EH (cell line): ENCODE measurements around the gene RAB1A.
"Not testable (repeated sequence)": the region's sequence is repeated elsewhere in the genome, so short reads cannot be mapped to it uniquely, and the experiment has no call there.

ENCODE experiments used
- DNase-seq: peaks from one replicate; pipeline ENCODE4 v3.0.0-alpha.2; 2015; ENCODE audit warnings: low read depth

The RAB1A gene

GRCh38 chr2:65136253-65136652 lies 6.3 kb upstream of the RAB1A start:
- DNase-seq, result no peak

DNA sequence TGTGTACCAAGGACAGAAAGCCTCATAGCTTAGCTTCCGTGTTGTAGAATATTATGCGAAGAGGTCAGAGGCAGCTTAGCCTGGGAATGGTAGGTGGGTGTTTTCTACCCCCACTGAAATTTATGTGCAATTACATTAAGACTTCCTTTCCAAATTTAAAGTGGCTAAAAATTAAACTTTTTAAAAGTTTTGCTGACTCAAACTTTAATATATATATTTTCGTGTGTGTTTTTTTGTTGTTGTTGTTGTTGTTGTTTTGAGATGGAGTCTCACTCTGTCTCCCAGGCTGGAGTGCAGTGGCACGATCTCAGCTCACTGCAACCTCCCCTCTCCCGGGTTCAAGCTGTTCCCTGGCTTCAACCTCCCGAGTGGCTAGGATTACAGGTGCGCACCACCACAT lies 4.3 kb upstream of the RAB1A start:
- no peak for DNase-seq

- DNase-seq, result no peak
Measured at GRCh38 chr2:65133626-65134025, 3.7 kb upstream of the RAB1A start.

DNA sequence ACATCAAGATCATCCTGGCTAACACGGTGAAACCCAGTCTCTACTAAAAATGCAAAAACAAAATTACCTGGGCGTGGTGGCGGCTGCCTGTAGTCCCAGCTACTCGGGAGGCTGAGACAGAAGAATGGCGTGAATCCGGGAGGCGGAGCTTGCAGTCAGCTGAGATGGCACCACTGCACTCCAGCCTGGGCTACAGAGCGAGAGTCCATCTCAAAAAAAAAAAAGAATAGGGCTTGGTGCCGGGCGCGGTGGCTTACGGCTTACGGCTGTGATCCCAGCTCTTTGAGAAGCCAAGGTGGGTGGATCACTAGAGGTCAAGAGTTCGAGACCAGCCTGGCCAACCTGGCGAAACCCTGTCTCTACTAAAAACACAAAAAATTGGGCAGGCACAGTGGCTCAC lies 3.0 kb upstream of the RAB1A start:
- DNase-seq, result not testable (repeated sequence)

- DNase-seq, result no peak
Measured at GRCh38 chr2:65130664-65131175, 814 bp upstream of the RAB1A start.

DNA sequence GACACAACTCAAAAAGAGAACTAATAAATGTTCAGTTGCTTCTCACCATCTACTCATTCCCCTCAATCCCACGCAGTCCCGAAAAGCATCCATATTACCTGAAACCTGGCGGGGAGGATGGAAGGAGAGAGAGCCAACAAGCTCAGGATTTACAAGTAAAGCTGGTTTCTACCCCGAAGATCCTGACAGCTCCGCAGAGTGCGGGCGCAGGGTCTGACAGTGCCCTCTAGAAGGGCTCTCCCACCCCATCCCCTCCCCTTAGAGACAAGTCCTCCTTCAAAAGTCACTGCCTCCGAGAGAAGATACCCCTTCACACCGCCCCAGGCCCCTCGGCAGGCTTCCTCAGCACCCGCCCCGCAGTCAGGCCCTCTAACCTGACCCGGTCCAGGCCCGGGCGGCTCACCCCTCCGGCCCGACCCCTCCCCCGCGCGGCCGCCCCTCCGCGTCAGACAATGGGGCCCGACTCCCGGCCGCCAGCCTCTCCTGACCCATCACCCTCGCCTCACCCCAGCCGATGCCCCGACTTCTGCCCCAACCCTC lies 550 bp downstream of the RAB1A start:
- peak; percentile 16 for DNase-seq

GRCh38 chr2:65128297-65129190 lies 1.4 kb downstream of the RAB1A start:
- peak; percentile 55 for DNase-seq

DNA sequence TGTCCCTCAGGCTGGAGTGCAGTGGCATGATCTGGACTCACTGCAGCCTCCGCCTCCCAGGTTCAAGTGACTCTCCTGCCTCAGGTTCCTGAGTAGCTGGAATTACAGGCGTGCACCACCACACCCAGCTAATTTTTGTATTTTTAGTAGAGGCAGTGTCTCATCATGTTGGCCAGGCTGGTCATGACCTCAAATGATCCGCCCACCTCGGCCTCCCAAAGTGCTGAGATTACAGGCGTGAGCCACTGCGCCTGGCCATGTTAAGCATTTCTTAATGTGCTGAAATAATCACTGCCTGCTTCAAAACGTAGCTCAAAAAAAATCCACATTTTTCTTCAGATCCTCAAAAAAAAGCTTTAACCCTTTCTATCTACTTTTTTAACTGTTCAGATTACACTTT lies 4.4 kb downstream of the RAB1A start:
- DNase-seq, result peak; percentile 29

DNA sequence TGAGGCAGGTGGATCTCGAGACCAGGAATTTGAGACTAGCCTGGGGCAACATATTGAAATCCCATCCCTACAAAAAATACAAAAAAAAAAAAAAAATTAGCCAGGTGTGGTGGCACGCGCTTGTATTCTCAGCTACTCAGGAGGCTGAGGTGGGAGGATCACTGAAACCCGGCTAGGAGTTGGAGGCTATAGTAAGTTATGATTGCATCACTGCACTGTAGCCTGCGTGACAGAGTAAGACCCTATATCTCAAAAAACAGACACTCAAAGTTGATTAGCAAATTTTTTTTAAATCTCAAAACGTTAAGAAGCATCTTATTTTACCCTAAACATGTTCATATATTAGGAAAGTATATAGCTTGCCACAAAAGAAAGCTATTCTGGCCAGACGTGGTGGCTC lies 7.6 kb downstream of the RAB1A start:
- no peak for DNase-seq

- DNase-seq, result no peak
Measured at GRCh38 chr2:65120990-65121693, 8.8 kb downstream of the RAB1A start.

DNA sequence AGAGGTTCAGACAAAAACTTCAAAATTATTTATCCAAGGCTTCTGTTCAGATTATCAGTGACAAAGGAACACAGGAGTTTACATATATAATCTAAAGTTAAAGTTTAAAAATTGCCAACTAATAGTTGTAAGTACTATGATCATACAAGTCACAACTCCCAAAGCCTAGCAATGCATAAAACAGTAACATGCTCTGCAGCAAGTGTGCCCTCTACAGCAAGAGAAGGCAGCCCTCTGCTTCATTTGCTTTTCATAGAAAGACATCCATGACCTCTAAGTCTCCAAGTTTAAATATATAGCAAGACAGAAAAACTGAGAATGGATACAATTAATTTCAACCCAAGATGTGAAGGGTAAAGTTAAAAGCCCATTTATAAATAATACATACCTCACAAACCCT lies 13.3 kb downstream of the RAB1A start:
- DNase-seq, result no peak

DNA sequence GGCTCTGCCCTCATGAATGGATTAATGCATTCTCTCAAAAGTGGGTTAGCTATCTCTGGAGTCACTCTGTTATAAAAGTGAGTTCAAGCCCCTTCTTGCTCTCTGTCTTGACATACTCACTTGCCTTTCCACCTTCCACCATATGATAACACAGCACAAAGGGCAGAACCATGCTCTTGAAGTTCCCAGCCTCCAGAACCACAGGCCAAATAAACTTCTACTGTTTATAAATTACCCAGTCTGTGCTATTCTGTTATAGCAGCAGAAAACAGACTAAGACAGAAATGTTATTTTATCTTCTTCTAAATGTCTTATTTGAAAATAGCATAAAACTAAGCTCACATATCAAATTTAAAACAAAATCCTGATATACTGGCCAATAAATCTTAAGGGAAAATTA lies 15.0 kb downstream of the RAB1A start:
- DNase-seq, result no peak

DNA sequence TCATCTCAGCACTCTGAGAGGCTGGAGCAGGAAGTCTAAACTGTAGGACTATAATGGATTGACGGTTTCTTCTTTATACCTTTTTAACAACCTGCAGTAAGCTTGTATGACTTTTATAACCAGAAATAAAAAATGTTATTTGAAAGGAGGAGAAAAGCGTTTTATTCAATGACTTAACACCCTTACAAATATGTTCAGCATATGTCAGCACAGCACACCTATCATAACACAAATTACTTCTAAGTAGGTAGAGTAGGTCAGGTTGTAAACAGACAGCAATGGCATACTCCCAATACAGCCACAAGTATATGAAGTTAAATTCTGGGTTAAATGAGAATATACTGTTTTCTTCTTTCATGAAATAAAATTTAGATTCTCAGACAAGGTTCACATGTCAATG lies 16.1 kb downstream of the RAB1A start:
- DNase-seq, result no peak

GRCh38 chr2:65113229-65113628 lies 16.7 kb downstream of the RAB1A start:
- no peak for DNase-seq

- DNase-seq, result no peak
Measured at GRCh38 chr2:65112633-65113032, 17.3 kb downstream of the RAB1A start.

DNA sequence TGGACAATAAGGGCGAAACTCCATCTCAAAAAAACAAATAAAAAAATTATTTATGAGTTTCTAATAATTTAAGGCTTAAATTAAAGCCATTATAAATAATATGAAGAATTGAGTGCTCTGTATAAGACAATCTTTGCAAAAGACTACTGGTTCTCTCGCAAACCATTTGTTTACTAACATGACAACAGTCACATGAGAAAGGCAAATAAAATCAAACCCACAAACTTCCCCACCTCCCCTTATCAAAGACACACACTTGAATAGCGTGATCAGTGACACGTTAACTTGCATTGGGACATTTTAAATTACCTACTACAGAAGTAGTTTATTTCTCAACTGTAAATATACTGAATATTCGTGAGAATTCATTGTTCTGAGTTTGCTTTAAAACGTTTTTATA lies 21.1 kb downstream of the RAB1A start:
- DNase-seq, result no peak

DNA sequence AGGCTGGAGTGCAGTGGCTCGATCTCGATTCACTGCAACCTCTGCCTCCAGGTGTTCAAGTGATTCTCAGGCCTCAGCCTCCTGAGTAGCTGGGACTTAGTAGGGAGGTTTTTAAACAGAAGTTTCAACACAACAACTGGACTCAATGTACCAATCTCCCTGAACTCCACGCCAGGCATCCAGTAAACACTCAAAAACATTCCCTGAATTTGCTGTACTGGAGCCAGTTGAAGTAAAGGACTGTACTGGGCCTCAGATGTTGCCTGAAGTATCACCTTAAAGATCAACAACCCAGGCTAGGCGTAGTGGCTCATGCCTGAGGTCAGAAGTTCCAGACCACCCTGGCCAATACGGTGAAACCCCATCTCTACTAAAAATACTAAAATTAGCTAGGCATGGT lies 22.4 kb downstream of the RAB1A start:
- DNase-seq, result no peak

GRCh38 chr2:65103013-65103715 lies 26.7 kb downstream of the RAB1A start:
- DNase-seq, result peak; percentile 40

DNA sequence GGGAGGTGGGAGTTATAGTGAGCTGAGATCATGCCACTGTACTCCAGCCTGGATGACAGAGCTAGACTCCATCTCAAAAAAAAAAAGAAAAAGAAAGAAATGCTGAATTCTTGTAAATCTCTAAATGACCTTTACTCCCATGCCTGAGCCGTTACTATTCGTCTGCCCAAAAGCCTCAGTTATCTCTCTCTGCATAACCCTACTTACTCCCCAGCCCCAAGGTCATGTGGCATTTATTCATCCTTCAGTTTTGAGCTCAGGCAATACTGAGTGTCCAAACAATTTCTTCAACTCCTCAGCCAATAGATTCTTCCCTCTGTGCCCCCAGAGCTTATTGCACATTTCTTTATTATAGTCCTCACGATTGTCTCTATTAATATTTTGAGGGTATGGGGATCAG lies 28.8 kb downstream of the RAB1A start:
- DNase-seq, result no peak

- DNase-seq, result peak; percentile 39
Measured at GRCh38 chr2:65098741-65099140, 31.2 kb downstream of the RAB1A start.

DNA sequence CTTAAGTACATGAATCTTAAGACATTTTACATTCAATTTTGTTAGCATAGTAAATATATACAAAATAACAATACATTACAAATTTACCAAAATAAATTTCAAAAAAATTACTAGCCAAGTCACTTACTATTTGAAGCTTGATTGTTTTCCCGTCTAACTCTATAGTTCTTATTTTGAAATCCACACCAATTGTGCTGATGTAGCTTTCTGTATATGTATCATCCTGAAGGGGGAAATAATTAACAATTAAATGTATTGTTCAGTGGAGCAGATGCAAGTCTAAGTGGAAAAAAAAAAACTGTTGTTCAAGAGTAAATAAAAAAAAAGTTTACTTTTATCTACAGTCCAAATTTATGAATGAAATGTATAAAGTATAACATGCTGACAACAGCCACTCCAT lies 32.1 kb downstream of the RAB1A start:
- DNase-seq, result no peak

DNA sequence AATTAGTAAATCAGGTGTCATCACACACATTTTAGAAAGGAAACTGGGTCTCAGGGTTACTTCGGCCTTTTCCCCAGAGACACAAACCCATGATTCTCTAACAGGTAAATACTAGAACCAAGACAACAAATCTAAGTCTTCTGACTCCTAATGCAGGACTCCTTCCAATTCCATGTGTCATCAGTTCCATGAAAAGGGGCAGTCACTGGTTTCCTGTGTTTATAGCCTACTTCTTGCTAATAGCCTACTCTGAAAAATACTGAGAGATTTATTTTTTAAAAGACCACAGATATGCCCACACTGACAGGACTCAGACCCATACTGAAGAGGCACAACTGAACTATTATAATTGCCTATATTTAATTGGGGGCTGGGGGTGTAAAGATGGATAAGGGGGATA lies 33.0 kb downstream of the RAB1A start:
- peak; percentile 41 for DNase-seq
